ENCODE data around the gene ASB2. TPM values are rescaled to one million over a fixed set of nuclear protein-coding genes. Genes with fewer than 3 reads are reported as not detected.

ASB2 gene
- total RNA-seq, 1 experiment from 2014 or later: not detected

- Mint-ChIP-seq H3K36me3 (ENCODE audit: insufficient read depth, unreplicated experiment) (no peaks in the 10 kb centered on the region), H3K27ac (ENCODE audit: unreplicated experiment) (no peak overlapping the region), H3K9me3 (ENCODE audit: unreplicated experiment) (peaks cover 10% of the 10 kb centered on the region), H3K27me3 (ENCODE audit: insufficient read depth, unreplicated experiment) (peaks cover 4% of the 10 kb centered on the region), H3K4me3 (ENCODE audit: unreplicated experiment) (no peak overlapping the region), H3K4me1 (ENCODE audit: low read depth, unreplicated experiment) (no peaks in the 10 kb centered on the region)
- DNase-seq: no peak
- TF ChIP-seq CTCF (IDR thresholded peaks at IDR 0.05; ENCODE audit: insufficient read depth in 1 of 2, low read depth in 1 of 2, low read length in 1 of 2, severe bottlenecking in 1 of 2, unreplicated experiment in 1 of 2): no peak
- intact Hi-C loops (cut with micrococcal nuclease; ENCODE audit: unreplicated experiment): no loop called here
- no TSS peak for BruUV-seq (replicated peaks)
- Histone ChIP-seq H3K4me3 (ENCODE audit: low read depth, low read length) (no peak overlapping the region), H3K4me1 (no peaks in the 10 kb centered on the region), H3K9me3 (no peaks in the 10 kb centered on the region), H3K27me3 (replicated peaks; ENCODE audit: control insufficient read depth, insufficient read depth, low read length) (no peaks in the 10 kb centered on the region), H3K36me3 (ENCODE audit: control insufficient read depth, insufficient read depth, low read length) (no peaks in the 10 kb centered on the region)
- POLR2A ChIA-PET: no interaction called here
- CTCF ChIA-PET: no interaction called here
Measured at GRCh38 chr14:93914278-93914677, 62.1 kb downstream of the ASB2 start.

GRCh38 chr14:93912782-93913181 is 63.6 kb downstream of the ASB2 start:
- peaks cover 6% of the 10 kb centered on the region for H3K27me3 Mint-ChIP-seq (ENCODE audit: insufficient read depth, unreplicated experiment)
- H3K27ac Mint-ChIP-seq (ENCODE audit: unreplicated experiment): no peak overlapping the region
- no peaks in the 10 kb centered on the region for H3K36me3 Mint-ChIP-seq (ENCODE audit: insufficient read depth, unreplicated experiment)
- Histone ChIP-seq H3K36me3 (ENCODE audit: control insufficient read depth, insufficient read depth, low read length) (no peaks in the 10 kb centered on the region), H3K4me3 (ENCODE audit: low read depth, low read length) (no peak overlapping the region), H3K4me1 (no peaks in the 10 kb centered on the region), H3K9me3 (no peaks in the 10 kb centered on the region), H3K27me3 (replicated peaks; ENCODE audit: control insufficient read depth, insufficient read depth, low read length) (no peaks in the 10 kb centered on the region)
- DNase-seq: no peak
- ChIA-PET POLR2A (no interaction called here), CTCF (no interaction called here)
- no TSS peak for BruUV-seq (replicated peaks)
- H3K4me1 Mint-ChIP-seq (ENCODE audit: low read depth, unreplicated experiment): no peaks in the 10 kb centered on the region
- peaks cover 10% of the 10 kb centered on the region for H3K9me3 Mint-ChIP-seq (ENCODE audit: unreplicated experiment)
- H3K4me3 Mint-ChIP-seq (ENCODE audit: unreplicated experiment): no peak overlapping the region
- TF ChIP-seq CTCF (IDR thresholded peaks at IDR 0.05; ENCODE audit: insufficient read depth in 1 of 2, low read depth in 1 of 2, low read length in 1 of 2, severe bottlenecking in 1 of 2, unreplicated experiment in 1 of 2): no peak
- intact Hi-C loops (cut with micrococcal nuclease; ENCODE audit: unreplicated experiment): no loop called here

- Histone ChIP-seq H3K4me3 (ENCODE audit: low read depth, low read length) (no peak overlapping the region), H3K36me3 (ENCODE audit: control insufficient read depth, insufficient read depth, low read length) (no peaks in the 10 kb centered on the region), H3K9me3 (no peaks in the 10 kb centered on the region), H3K27me3 (replicated peaks; ENCODE audit: control insufficient read depth, insufficient read depth, low read length) (no peaks in the 10 kb centered on the region), H3K4me1 (no peaks in the 10 kb centered on the region)
- peaks cover 6% of the 10 kb centered on the region for H3K27me3 Mint-ChIP-seq (ENCODE audit: insufficient read depth, unreplicated experiment)
- ChIA-PET POLR2A (no interaction called here), CTCF (no interaction called here)
- H3K27ac Mint-ChIP-seq (ENCODE audit: unreplicated experiment): no peak overlapping the region
- DNase-seq: no peak
- no TSS peak for BruUV-seq (replicated peaks)
- H3K9me3 Mint-ChIP-seq (ENCODE audit: unreplicated experiment): peaks cover 10% of the 10 kb centered on the region
- no peaks in the 10 kb centered on the region for H3K4me1 Mint-ChIP-seq (ENCODE audit: low read depth, unreplicated experiment)
- H3K36me3 Mint-ChIP-seq (ENCODE audit: insufficient read depth, unreplicated experiment): no peaks in the 10 kb centered on the region
- H3K4me3 Mint-ChIP-seq (ENCODE audit: unreplicated experiment): no peak overlapping the region
- intact Hi-C loops (cut with micrococcal nuclease; ENCODE audit: unreplicated experiment): no loop called here
- no peak for TF ChIP-seq CTCF (IDR thresholded peaks at IDR 0.05; ENCODE audit: insufficient read depth in 1 of 2, low read depth in 1 of 2, low read length in 1 of 2, severe bottlenecking in 1 of 2, unreplicated experiment in 1 of 2)
Measured at GRCh38 chr14:93911975-93912615, 64.3 kb downstream of the ASB2 start.
